ENCODE data around the gene KLF3. TPM values are rescaled to one million over a fixed set of nuclear protein-coding genes. Genes with fewer than 3 reads are reported as not detected.

KLF3 gene
- total RNA-seq, 1 experiment from 2014 or later: 37.5 TPM

- POLR2A ChIA-PET (ENCODE audit: unreplicated experiment): no interaction called here
- no peak for DNase-seq
- no TSS peak for BruUV-seq (replicated peaks)
Observed at GRCh38 chr4:38699112-38699511, 35.1 kb downstream of the KLF3 start.

GRCh38 chr4:38703635-38704034 is 39.6 kb downstream of the KLF3 start:
- Histone ChIP-seq H3K36me3 (ENCODE audit: low read depth) (peaks cover 5% of the 10 kb centered on the region; the same call in 1 of the 2 replicates), H3K79me2 (ENCODE audit: low read depth) (no peaks in the 10 kb centered on the region), H3F3A (ENCODE audit: insufficient read depth, low read depth) (peaks cover 44% of the 10 kb centered on the region), H3K4me2 (no peak overlapping the region), H3K27me3 (ENCODE audit: insufficient read depth, low read depth) (no peaks in the 10 kb centered on the region), H3K9me3 (ENCODE audit: insufficient read depth, low read depth) (no peaks in the 10 kb centered on the region; the same call in 1 of the 2 replicates), H2AFZ (no peak overlapping the region), H3K27ac (no peak overlapping the region), H4K20me1 (ENCODE audit: insufficient read depth) (no peaks in the 10 kb centered on the region), H3K4me3 (no peak overlapping the region), H3K4me1 (replicated peaks; ENCODE audit: insufficient read depth) (peaks cover 25% of the 10 kb centered on the region), H3K9me2 (ENCODE audit: insufficient read depth) (no peaks in the 10 kb centered on the region)
- BruUV-seq (replicated peaks): no TSS peak
- TF ChIP-seq CTCF (conservative IDR thresholded peaks at IDR 0.05): no peak
- TF ChIP-seq EZH2 (IDR thresholded peaks at IDR 0.05; ENCODE audit: low read depth): no peak
- ChIA-PET POLR2A (ENCODE audit: unreplicated experiment) (no interaction called here), CTCF (no interaction called here)
- DNase-seq: no peak
- intact Hi-C loops (cut with micrococcal nuclease; ENCODE audit: unreplicated experiment): no loop called here

More at GRCh38 chr4:38699112-38699511, 35.1 kb downstream of the KLF3 start:
- H3F3A ChIP-seq (ENCODE audit: insufficient read depth, low read depth): peaks cover 70% of the 10 kb centered on the region
- H4K20me1 ChIP-seq (ENCODE audit: insufficient read depth): no peaks in the 10 kb centered on the region
- no peaks in the 10 kb centered on the region for H3K27me3 ChIP-seq (ENCODE audit: insufficient read depth, low read depth)
- H3K79me2 ChIP-seq (ENCODE audit: low read depth): 0 out of 2 replicates have a peak, but pooled peaks cover 2% of the 10 kb centered on the region
- intact Hi-C loops (cut with micrococcal nuclease; ENCODE audit: unreplicated experiment): loop anchor here (1.0 kb wide), 1 partner anchor 33 kb away; no protein-coding TSS in a partner anchor
- H3K9me3 ChIP-seq (ENCODE audit: insufficient read depth, low read depth): no peaks in the 10 kb centered on the region
- no peaks in the 10 kb centered on the region for H3K9me2 ChIP-seq (ENCODE audit: insufficient read depth)
- CTCF ChIA-PET: no interaction called here
- H3K4me3 ChIP-seq: no peak overlapping the region
- TF ChIP-seq EZH2 (IDR thresholded peaks at IDR 0.05; ENCODE audit: low read depth): no peak
- no peak for TF ChIP-seq CTCF (conservative IDR thresholded peaks at IDR 0.05)
- no peak overlapping the region for H2AFZ ChIP-seq
- H3K27ac ChIP-seq: peak overlapping the region; percentile 33; the same call in 1 of the 2 replicates
- peaks cover 50% of the 10 kb centered on the region for H3K36me3 ChIP-seq (ENCODE audit: low read depth)
- H3K4me1 ChIP-seq (replicated peaks; ENCODE audit: insufficient read depth): peaks cover 17% of the 10 kb centered on the region
- H3K4me2 ChIP-seq: no peak overlapping the region

- H4K20me1 ChIP-seq (ENCODE audit: insufficient read depth): no peaks in the 10 kb centered on the region
- no peak overlapping the region for H3K4me3 ChIP-seq
- POLR2A ChIA-PET (ENCODE audit: unreplicated experiment): no interaction called here
- intact Hi-C loops (cut with micrococcal nuclease; ENCODE audit: unreplicated experiment): no loop called here
- no peaks in the 10 kb centered on the region for H3K9me2 ChIP-seq (ENCODE audit: insufficient read depth)
- H3K4me1 ChIP-seq (replicated peaks; ENCODE audit: insufficient read depth): peaks cover 25% of the 10 kb centered on the region
- H3K9me3 ChIP-seq (ENCODE audit: insufficient read depth, low read depth): no peaks in the 10 kb centered on the region; the same call in 1 of the 2 replicates
- no TSS peak for BruUV-seq (replicated peaks)
- no peaks in the 10 kb centered on the region for H3K36me3 ChIP-seq (ENCODE audit: low read depth)
- H3K79me2 ChIP-seq (ENCODE audit: low read depth): no peaks in the 10 kb centered on the region
- no peak overlapping the region for H2AFZ ChIP-seq
- H3F3A ChIP-seq (ENCODE audit: insufficient read depth, low read depth): peaks cover 33% of the 10 kb centered on the region
- no peak overlapping the region for H3K27ac ChIP-seq
- no peak for DNase-seq
- no peak for TF ChIP-seq CTCF (conservative IDR thresholded peaks at IDR 0.05)
- no peak for TF ChIP-seq EZH2 (IDR thresholded peaks at IDR 0.05; ENCODE audit: low read depth)
- CTCF ChIA-PET: interaction anchor here (0.6 kb wide), 1 partner anchor 525 kb away, joined by 3 read pairs; no protein-coding TSS in a partner anchor
- no peaks in the 10 kb centered on the region for H3K27me3 ChIP-seq (ENCODE audit: insufficient read depth, low read depth)
- H3K4me2 ChIP-seq: no peak overlapping the region
Observed at GRCh38 chr4:38704622-38705154, 40.7 kb downstream of the KLF3 start.

All from PC-9 (cell line).